Measurements from ENCODE around the gene NDUFAF2.

GRCh38 chr5:61026004-61026403 is 81.0 kb downstream of the NDUFAF2 start:
- TF ChIP-seq TAF1 (IDR thresholded peaks at IDR 0.05; ENCODE audit: low read depth, low read length) (no peak), POLR2A (IDR thresholded peaks at IDR 0.05; ENCODE audit: low read depth, low read length) (no peak), POLR2AphosphoS5 (IDR thresholded peaks at IDR 0.05; ENCODE audit: low read depth, low read length) (no peak), PAX5 (IDR thresholded peaks at IDR 0.05; ENCODE audit: insufficient read depth, low read length, severe bottlenecking) (no peak)
